ENCODE measurements around the gene LRRC75A. TPM values are rescaled to one million over a fixed set of nuclear protein-coding genes. Genes with fewer than 3 reads are reported as not detected.
A peak's percentile ranks its signal among the peaks of the same experiment; 100 is the strongest.

Gene LRRC75A
- total and polyA plus RNA-seq, 2 donors (not counting 1 experiment from before 2014, with no cell fraction given) = 0.64 to 3.1 TPM

DNA sequence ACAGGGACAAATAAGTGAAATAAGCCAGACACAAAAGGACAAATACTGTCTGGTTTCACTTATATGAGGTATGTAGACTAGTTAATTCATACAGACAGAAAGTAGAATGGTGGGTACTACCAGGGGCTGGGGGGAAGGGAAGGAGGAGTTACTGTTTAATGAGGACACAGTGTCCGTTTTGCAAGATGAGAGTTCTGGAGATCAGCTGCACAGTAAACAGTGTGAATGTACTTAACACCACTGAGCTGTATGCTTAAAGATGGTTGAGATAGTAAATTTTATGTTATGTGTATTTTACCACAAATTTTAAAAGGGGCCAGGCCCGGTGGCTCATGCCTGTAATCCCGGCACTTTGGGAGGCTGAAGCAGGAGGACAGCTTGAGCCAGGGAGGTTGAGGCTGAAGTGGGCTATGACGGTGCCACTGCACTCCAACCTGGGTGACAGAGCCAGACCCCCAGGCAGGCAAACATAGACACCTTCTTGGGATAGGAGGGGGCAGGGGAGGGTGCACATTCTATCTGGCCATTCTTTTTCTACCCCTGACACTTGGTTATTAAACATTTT, 23.5 kb downstream of the LRRC75A start:
- no peak overlapping the region for H2AFZ ChIP-seq (ENCODE audit: low read length)
- H3K36me3 ChIP-seq (ENCODE audit: control insufficient read depth, insufficient read depth, low read length) = no peaks in the 10 kb centered on the region
- H3K4me2 ChIP-seq (ENCODE audit: extremely low read depth, insufficient read depth, low read length) = no peak overlapping the region
- TF ChIP-seq EZH2 (IDR thresholded peaks at IDR 0.05; ENCODE audit: low read length, missing control alignments) = no peak
- TF ChIP-seq, protein P1, sequence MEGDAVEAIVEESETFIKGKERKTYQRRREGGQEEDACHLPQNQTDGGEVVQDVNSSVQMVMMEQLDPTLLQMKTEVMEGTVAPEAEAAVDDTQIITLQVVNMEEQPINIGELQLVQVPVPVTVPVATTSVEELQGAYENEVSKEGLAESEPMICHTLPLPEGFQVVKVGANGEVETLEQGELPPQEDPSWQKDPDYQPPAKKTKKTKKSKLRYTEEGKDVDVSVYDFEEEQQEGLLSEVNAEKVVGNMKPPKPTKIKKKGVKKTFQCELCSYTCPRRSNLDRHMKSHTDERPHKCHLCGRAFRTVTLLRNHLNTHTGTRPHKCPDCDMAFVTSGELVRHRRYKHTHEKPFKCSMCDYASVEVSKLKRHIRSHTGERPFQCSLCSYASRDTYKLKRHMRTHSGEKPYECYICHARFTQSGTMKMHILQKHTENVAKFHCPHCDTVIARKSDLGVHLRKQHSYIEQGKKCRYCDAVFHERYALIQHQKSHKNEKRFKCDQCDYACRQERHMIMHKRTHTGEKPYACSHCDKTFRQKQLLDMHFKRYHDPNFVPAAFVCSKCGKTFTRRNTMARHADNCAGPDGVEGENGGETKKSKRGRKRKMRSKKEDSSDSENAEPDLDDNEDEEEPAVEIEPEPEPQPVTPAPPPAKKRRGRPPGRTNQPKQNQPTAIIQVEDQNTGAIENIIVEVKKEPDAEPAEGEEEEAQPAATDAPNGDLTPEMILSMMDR (conservative IDR thresholded peaks at IDR 0.05 in 1 of 2, IDR thresholded peaks at IDR 0.05 in 1 of 2; ENCODE audit: low read depth in 1 of 2, low read length in 2 of 2) = no peak
- no peaks in the 10 kb centered on the region for H4K20me1 ChIP-seq (ENCODE audit: control insufficient read depth, extremely low read depth, insufficient read depth, low read length)
- no peaks in the 10 kb centered on the region for H3K9me3 ChIP-seq (ENCODE audit: control insufficient read depth, insufficient read depth, low read depth, low read length)
- H3K79me2 ChIP-seq (ENCODE audit: control insufficient read depth, insufficient read depth, low read length) = no peaks in the 10 kb centered on the region
- H3K4me1 ChIP-seq (ENCODE audit: control insufficient read depth, extremely low read depth, insufficient read depth, low read length) = no peaks in the 10 kb centered on the region
- DNase-seq (ENCODE audit: low read depth in 2 of 2) = no peak
- no peak overlapping the region for H3K27ac ChIP-seq (ENCODE audit: insufficient read depth, low read length)
- H3K9ac ChIP-seq (ENCODE audit: insufficient read depth, low read length) = no peak overlapping the region
- H3K4me3 ChIP-seq (replicated peaks in 1 of 4; ENCODE audit: control extremely low read depth in 1 of 4, insufficient read depth in 1 of 4, low read depth in 3 of 4, low read length in 4 of 4) = no peak overlapping the region
- no peaks in the 10 kb centered on the region for H3K27me3 ChIP-seq (ENCODE audit: control insufficient read depth, insufficient read depth, low read length)

DNA sequence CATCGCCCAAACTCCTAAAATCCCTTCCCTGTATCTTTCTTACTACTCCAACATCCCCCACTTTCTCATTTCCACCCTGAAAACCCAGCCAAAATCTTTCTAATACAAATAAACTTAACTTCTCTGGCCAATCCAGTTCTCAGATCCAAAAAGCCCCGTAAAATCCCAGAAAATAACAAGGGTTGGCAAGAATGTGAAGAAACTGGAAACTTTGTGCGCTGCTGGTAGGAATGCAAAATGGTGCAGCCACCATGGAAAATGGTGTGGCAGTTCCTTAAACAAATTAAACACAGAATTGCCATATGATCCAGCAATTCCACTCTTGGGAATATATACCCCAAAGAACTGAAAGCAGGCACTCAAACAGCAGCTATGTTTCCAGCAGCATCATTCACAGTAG, 24.1 kb downstream of the LRRC75A start:
- no peaks in the 10 kb centered on the region for H3K79me2 ChIP-seq (ENCODE audit: control insufficient read depth, insufficient read depth, low read length)
- no peak overlapping the region for H2AFZ ChIP-seq (ENCODE audit: low read length)
- H3K9ac ChIP-seq (ENCODE audit: insufficient read depth, low read length) = no peak overlapping the region
- H3K36me3 ChIP-seq (ENCODE audit: control insufficient read depth, insufficient read depth, low read length) = no peaks in the 10 kb centered on the region
- no peaks in the 10 kb centered on the region for H4K20me1 ChIP-seq (ENCODE audit: control insufficient read depth, extremely low read depth, insufficient read depth, low read length)
- no peak overlapping the region for H3K4me2 ChIP-seq (ENCODE audit: extremely low read depth, insufficient read depth, low read length)
- no peak overlapping the region for H3K27ac ChIP-seq (ENCODE audit: insufficient read depth, low read length)
- H3K27me3 ChIP-seq (ENCODE audit: control insufficient read depth, insufficient read depth, low read length) = no peaks in the 10 kb centered on the region
- no peak for DNase-seq (ENCODE audit: low read depth in 2 of 2)
- H3K4me3 ChIP-seq (replicated peaks in 1 of 4; ENCODE audit: control extremely low read depth in 1 of 4, insufficient read depth in 1 of 4, low read depth in 3 of 4, low read length in 4 of 4) = no peak overlapping the region
- H3K9me3 ChIP-seq (ENCODE audit: control insufficient read depth, insufficient read depth, low read depth, low read length) = no peaks in the 10 kb centered on the region
- TF ChIP-seq EZH2 (IDR thresholded peaks at IDR 0.05; ENCODE audit: low read length, missing control alignments) = no peak
- TF ChIP-seq, protein P1 (conservative IDR thresholded peaks at IDR 0.05 in 1 of 2, IDR thresholded peaks at IDR 0.05 in 1 of 2; ENCODE audit: low read depth in 1 of 2, low read length in 2 of 2) = peak; percentile 10 to 23
- H3K4me1 ChIP-seq (ENCODE audit: control insufficient read depth, extremely low read depth, insufficient read depth, low read length) = no peaks in the 10 kb centered on the region

DNA sequence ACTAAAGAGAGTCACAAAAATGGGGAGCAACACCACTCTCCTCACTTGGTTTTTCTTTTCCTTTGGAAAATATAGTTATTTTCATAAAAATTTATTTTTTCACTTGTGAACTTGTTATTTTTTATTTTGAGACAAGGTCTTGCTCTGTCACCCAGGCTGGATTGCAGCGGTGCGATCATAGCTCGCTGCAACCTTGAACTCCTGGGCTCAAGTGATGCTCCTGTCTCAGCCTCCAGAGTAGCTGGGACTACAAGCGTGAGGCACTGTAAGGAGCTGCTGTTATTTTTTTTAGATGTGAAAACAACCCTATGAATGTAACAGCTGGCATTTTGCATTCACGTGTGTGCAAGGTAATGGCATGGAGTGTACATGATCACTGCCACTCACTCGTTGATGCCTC, 24.9 kb downstream of the LRRC75A start:
- Histone ChIP-seq H3K36me3 (ENCODE audit: control insufficient read depth, insufficient read depth, low read length) (no peaks in the 10 kb centered on the region), H3K79me2 (ENCODE audit: control insufficient read depth, insufficient read depth, low read length) (no peaks in the 10 kb centered on the region), H3K9me3 (ENCODE audit: control insufficient read depth, insufficient read depth, low read depth, low read length) (no peaks in the 10 kb centered on the region), H3K4me2 (ENCODE audit: extremely low read depth, insufficient read depth, low read length) (no peak overlapping the region), H3K9ac (ENCODE audit: insufficient read depth, low read length) (no peak overlapping the region), H4K20me1 (ENCODE audit: control insufficient read depth, extremely low read depth, insufficient read depth, low read length) (no peaks in the 10 kb centered on the region), H3K27me3 (ENCODE audit: control insufficient read depth, insufficient read depth, low read length) (no peaks in the 10 kb centered on the region), H3K4me1 (ENCODE audit: control insufficient read depth, extremely low read depth, insufficient read depth, low read length) (no peaks in the 10 kb centered on the region), H3K27ac (ENCODE audit: insufficient read depth, low read length) (no peak overlapping the region), H3K4me3 (replicated peaks in 1 of 4; ENCODE audit: control extremely low read depth in 1 of 4, insufficient read depth in 1 of 4, low read depth in 3 of 4, low read length in 4 of 4) (no peak overlapping the region), H2AFZ (ENCODE audit: low read length) (no peak overlapping the region)
- DNase-seq (ENCODE audit: low read depth in 2 of 2) = no peak
- no peak for TF ChIP-seq EZH2 (IDR thresholded peaks at IDR 0.05; ENCODE audit: low read length, missing control alignments)
- TF ChIP-seq, protein P1 (conservative IDR thresholded peaks at IDR 0.05 in 1 of 2, IDR thresholded peaks at IDR 0.05 in 1 of 2; ENCODE audit: low read depth in 1 of 2, low read length in 2 of 2) = no peak
